GM06990 (cell line): Measurements from ENCODE around the gene ACSM3.

Source experiments
- DNase-seq: peaks from one replicate; pipeline ENCODE4 v3.0.0-alpha.2; 2011; ENCODE audit not compliant: insufficient read length; ENCODE audit errors: extremely low read depth
- H3K27me3 ChIP-seq: replicated peaks from 2 replicates; pipeline ENCODE4 v1.6.0; 2011; ENCODE audit warnings: low read length; ENCODE audit not compliant: control insufficient read depth, insufficient read depth
- H3K36me3 ChIP-seq: 2 replicates; pipeline ENCODE4 v1.5.1; 2011; ENCODE audit warnings: low read length; ENCODE audit not compliant: control insufficient read depth, insufficient read depth
- H3K4me3 ChIP-seq: replicated peaks from 2 replicates; pipeline ENCODE4 v1.5.1; 2011; ENCODE audit warnings: low read depth, mild to moderate bottlenecking, control low read depth, low read length
- CTCF ChIP-seq: IDR thresholded peaks from 2 replicates; pipeline ENCODE4 v1.5.1; 2011; ENCODE audit warnings: low read length, control low read depth, mild to moderate bottlenecking, inconsistent platforms; ENCODE audit not compliant: insufficient read depth, poor library complexity, severe bottlenecking

The ACSM3 gene

GRCh38 chr16:20741554-20742285 is 22.1 kb upstream of the ACSM3 start, which contains the start of gene THUMPD1:
TSS of gene THUMPD1 (minus strand) at chr16:20741818. CDS start at chr16:20741739, 79 bp downstream.
- TF ChIP-seq CTCF, result peak; percentile 30
- peak within 1 kb of the TSS; percentile 98 for H3K4me3 ChIP-seq
- no peaks in the 10 kb centered on the region for H3K27me3 ChIP-seq
- DNase-seq, result peak; percentile 95
- H3K36me3 ChIP-seq, result peaks cover 2% of the 10 kb centered on the region

- H3K27me3 ChIP-seq, result no peaks in the 10 kb centered on the region
- no peak overlapping the region for H3K4me3 ChIP-seq
- no peak for DNase-seq
- no peaks in the 10 kb centered on the region; the same call in 1 of the 2 replicates for H3K36me3 ChIP-seq
- no peak for TF ChIP-seq CTCF
Observed at GRCh38 chr16:20743591-20743990, 20.2 kb upstream of the ACSM3 start.

GRCh38 chr16:20744922-20745440 is 18.8 kb upstream of the ACSM3 start:
- TF ChIP-seq CTCF, result no peak
- no peak for DNase-seq
- H3K27me3 ChIP-seq, result no peaks in the 10 kb centered on the region
- no peak overlapping the region for H3K4me3 ChIP-seq
- no peaks in the 10 kb centered on the region for H3K36me3 ChIP-seq

GRCh38 chr16:20746461-20746860 is 17.4 kb upstream of the ACSM3 start:
- TF ChIP-seq CTCF, result no peak
- Histone ChIP-seq H3K4me3 (no peak overlapping the region), H3K27me3 (no peaks in the 10 kb centered on the region), H3K36me3 (no peaks in the 10 kb centered on the region)
- no peak for DNase-seq

- H3K27me3 ChIP-seq, result no peaks in the 10 kb centered on the region
- no peak for DNase-seq
- H3K36me3 ChIP-seq, result no peaks in the 10 kb centered on the region
- TF ChIP-seq CTCF, result no peak
- H3K4me3 ChIP-seq, result no peak overlapping the region
Observed at GRCh38 chr16:20747030-20747816, 16.6 kb upstream of the ACSM3 start.
